ENCODE data around the gene MACC1.
"Not testable (repeated sequence)": the region's sequence is repeated elsewhere in the genome, so short reads cannot be mapped to it uniquely, and the experiment has no call there.

Gene MACC1

GRCh38 chr7:20188567-20188966, 28.6 kb downstream of the MACC1 start:
- no peak for DNase-seq (ENCODE audit: low spot score)
- in situ Hi-C loops (cut with MboI; ENCODE audit: low pct_unique_long_range_greater_than_20kb, low sequenced_read_pairs, unreplicated experiment): no loop called here
- no peak for TF ChIP-seq CTCF (IDR thresholded peaks at IDR 0.05; ENCODE audit: extremely low read depth, insufficient read depth, missing control alignments)

DNA sequence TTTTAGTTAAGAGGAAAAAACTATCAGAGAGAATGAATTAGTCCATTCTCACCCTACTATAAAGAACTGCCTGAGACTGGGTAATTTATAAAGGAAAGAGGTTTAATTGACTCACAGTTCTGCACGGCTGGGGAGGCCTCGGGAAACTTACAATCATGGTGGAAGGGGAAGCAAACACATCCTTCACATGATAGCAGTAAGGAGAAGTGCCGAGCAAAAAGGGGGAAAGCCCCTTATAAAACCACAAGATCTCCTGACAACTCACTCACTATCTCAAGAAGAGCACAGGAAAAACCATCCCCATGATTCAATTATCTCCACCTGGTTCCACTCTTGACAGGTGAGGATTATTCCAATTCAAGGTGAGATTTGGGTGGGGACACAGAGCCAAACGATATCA, 29.3 kb downstream of the MACC1 start:
- in situ Hi-C loops (cut with MboI; ENCODE audit: low pct_unique_long_range_greater_than_20kb, low sequenced_read_pairs, unreplicated experiment); DNase-seq (ENCODE audit: low spot score): not testable (repeated sequence)

DNA sequence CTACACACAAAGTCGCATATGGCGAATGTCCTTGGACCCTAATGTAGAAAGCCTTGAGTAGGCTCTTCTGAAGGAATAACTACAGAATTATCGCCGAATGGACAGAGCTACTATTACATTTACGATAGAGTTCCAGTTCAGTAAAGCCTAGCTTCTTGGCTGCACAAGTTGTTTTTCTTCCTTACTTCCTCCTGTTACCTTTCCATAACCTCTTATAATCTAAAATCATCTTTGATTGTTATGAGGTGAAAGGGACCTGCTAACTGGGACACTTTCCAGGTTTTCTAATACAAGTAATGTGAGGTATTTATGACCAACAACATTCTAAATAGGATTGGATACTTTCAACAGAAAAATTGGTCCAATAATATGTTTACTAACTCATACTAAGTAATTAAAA, 31.2 kb downstream of the MACC1 start:
- DNase-seq (ENCODE audit: low spot score): no peak
- in situ Hi-C loops (cut with MboI; ENCODE audit: low pct_unique_long_range_greater_than_20kb, low sequenced_read_pairs, unreplicated experiment): no loop called here
- TF ChIP-seq CTCF (IDR thresholded peaks at IDR 0.05; ENCODE audit: extremely low read depth, insufficient read depth, missing control alignments): no peak

GRCh38 chr7:20183086-20183485, 34.1 kb downstream of the MACC1 start:
- TF ChIP-seq CTCF (IDR thresholded peaks at IDR 0.05; ENCODE audit: extremely low read depth, insufficient read depth, missing control alignments): no peak
- no peak for DNase-seq (ENCODE audit: low spot score)
- in situ Hi-C loops (cut with MboI; ENCODE audit: low pct_unique_long_range_greater_than_20kb, low sequenced_read_pairs, unreplicated experiment): no loop called here

GRCh38 chr7:20176578-20177242, 40.5 kb downstream of the MACC1 start:
- TF ChIP-seq CTCF (IDR thresholded peaks at IDR 0.05; ENCODE audit: extremely low read depth, insufficient read depth, missing control alignments): no peak
- DNase-seq (ENCODE audit: low spot score): no peak
- in situ Hi-C loops (cut with MboI; ENCODE audit: low pct_unique_long_range_greater_than_20kb, low sequenced_read_pairs, unreplicated experiment): no loop called here

GRCh38 chr7:20173828-20174227, 43.4 kb downstream of the MACC1 start:
- in situ Hi-C loops (cut with MboI; ENCODE audit: low pct_unique_long_range_greater_than_20kb, low sequenced_read_pairs, unreplicated experiment): loop anchor here (25.0 kb wide), 2 partner anchors 187 to 412 kb away; partner anchors contain the start of gene TMEM196
- no peak for TF ChIP-seq CTCF (IDR thresholded peaks at IDR 0.05; ENCODE audit: extremely low read depth, insufficient read depth, missing control alignments)
- no peak for DNase-seq (ENCODE audit: low spot score)

GRCh38 chr7:20172736-20173334, 44.3 kb downstream of the MACC1 start:
- TF ChIP-seq CTCF (IDR thresholded peaks at IDR 0.05; ENCODE audit: extremely low read depth, insufficient read depth, missing control alignments): peak; percentile 63
- peak; percentile 17 for DNase-seq (ENCODE audit: low spot score)
- in situ Hi-C loops (cut with MboI; ENCODE audit: low pct_unique_long_range_greater_than_20kb, low sequenced_read_pairs, unreplicated experiment): loop anchor here (25.0 kb wide), 2 partner anchors 186 to 411 kb away; partner anchors contain the start of gene TMEM196

All from GM13977 (cell line).